HEK293 (cell line): ENCODE data around the gene CREB5.

Experiments
- REPIN1 ChIP-seq: fragments of 450-650 bp; formaldehyde crosslinking; IDR thresholded peaks from 2 replicates; pipeline ENCODE4 v1.5.1; 2017; ENCODE audit warnings: missing biosample characterization, missing genetic modification characterization, low read depth
- TCF7L2 ChIP-seq: IDR thresholded peaks from 2 replicates; pipeline ENCODE4 v1.6.1; 2011; ENCODE audit warnings: low read depth, mild to moderate bottlenecking, inconsistent platforms, low read length, moderate library complexity, borderline replicate concordance
- ZBTB21 ChIP-seq: fragments of 450-650 bp; formaldehyde crosslinking; IDR thresholded peaks from 2 replicates; pipeline ENCODE4 v1.5.1; 2017; ENCODE audit warnings: missing biosample characterization, missing genetic modification characterization
- ZBTB7A ChIP-seq: fragments of 450-650 bp; formaldehyde crosslinking; IDR thresholded peaks from 2 replicates; pipeline ENCODE4 v1.5.1; 2016; ENCODE audit warnings: low read depth, missing biosample characterization, missing genetic modification characterization
- ZFP3 ChIP-seq: fragments of 450-650 bp; formaldehyde crosslinking; IDR thresholded peaks from 2 replicates; pipeline ENCODE4 v1.5.1; 2016; ENCODE audit warnings: low read depth, missing biosample characterization, missing genetic modification characterization
- ZNF148 ChIP-seq: fragments of 450-650 bp; formaldehyde crosslinking; IDR thresholded peaks from 2 replicates; pipeline ENCODE4 v1.5.0; 2017; ENCODE audit warnings: missing biosample characterization, missing genetic modification characterization, borderline replicate concordance
- ZNF155 ChIP-seq: fragments of 450-650 bp; formaldehyde crosslinking; IDR thresholded peaks from 2 replicates; pipeline ENCODE4 v1.5.1; 2016; ENCODE audit warnings: missing biosample characterization, missing genetic modification characterization
- ZNF223 ChIP-seq: fragments of 450-650 bp; formaldehyde crosslinking; IDR thresholded peaks from 2 replicates; pipeline ENCODE4 v1.5.1; 2016; ENCODE audit warnings: missing biosample characterization, missing genetic modification characterization
- ZNF610 ChIP-seq: fragments of 450-650 bp; formaldehyde crosslinking; IDR thresholded peaks from 2 replicates; pipeline ENCODE4 v1.5.1; 2016; ENCODE audit warnings: missing biosample characterization, missing genetic modification characterization, borderline replicate concordance
- ZNF624 ChIP-seq: fragments of 450-650 bp; formaldehyde crosslinking; IDR thresholded peaks from 2 replicates; pipeline ENCODE4 v1.5.1; 2017; ENCODE audit warnings: missing biosample characterization, missing genetic modification characterization
- TF ChIP-seq, protein P1 (sequence below): fragments of 450-650 bp; formaldehyde crosslinking; IDR thresholded peaks from 2 replicates; pipeline ENCODE4 v1.5.1; 2016; ENCODE audit warnings: missing biosample characterization, missing genetic modification characterization
- TF ChIP-seq, protein P2 (sequence below): fragments of 450-650 bp; formaldehyde crosslinking; IDR thresholded peaks from 2 replicates; pipeline ENCODE4 v1.5.1; 2016; ENCODE audit warnings: missing biosample characterization, missing genetic modification characterization
- TF ChIP-seq, protein P3 (sequence below): fragments of 450-650 bp; formaldehyde crosslinking; IDR thresholded peaks from 2 replicates; pipeline ENCODE4 v1.5.1; 2016; ENCODE audit warnings: missing biosample characterization, missing genetic modification characterization

GRCh38 chr7:28524978-28525377 is 112.7 kb downstream of the CREB5 start:
- TF ChIP-seq, protein P1, sequence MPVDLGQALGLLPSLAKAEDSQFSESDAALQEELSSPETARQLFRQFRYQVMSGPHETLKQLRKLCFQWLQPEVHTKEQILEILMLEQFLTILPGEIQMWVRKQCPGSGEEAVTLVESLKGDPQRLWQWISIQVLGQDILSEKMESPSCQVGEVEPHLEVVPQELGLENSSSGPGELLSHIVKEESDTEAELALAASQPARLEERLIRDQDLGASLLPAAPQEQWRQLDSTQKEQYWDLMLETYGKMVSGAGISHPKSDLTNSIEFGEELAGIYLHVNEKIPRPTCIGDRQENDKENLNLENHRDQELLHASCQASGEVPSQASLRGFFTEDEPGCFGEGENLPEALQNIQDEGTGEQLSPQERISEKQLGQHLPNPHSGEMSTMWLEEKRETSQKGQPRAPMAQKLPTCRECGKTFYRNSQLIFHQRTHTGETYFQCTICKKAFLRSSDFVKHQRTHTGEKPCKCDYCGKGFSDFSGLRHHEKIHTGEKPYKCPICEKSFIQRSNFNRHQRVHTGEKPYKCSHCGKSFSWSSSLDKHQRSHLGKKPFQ (tag by site-specific recombination): no peak
- TF ChIP-seq, protein P2, sequence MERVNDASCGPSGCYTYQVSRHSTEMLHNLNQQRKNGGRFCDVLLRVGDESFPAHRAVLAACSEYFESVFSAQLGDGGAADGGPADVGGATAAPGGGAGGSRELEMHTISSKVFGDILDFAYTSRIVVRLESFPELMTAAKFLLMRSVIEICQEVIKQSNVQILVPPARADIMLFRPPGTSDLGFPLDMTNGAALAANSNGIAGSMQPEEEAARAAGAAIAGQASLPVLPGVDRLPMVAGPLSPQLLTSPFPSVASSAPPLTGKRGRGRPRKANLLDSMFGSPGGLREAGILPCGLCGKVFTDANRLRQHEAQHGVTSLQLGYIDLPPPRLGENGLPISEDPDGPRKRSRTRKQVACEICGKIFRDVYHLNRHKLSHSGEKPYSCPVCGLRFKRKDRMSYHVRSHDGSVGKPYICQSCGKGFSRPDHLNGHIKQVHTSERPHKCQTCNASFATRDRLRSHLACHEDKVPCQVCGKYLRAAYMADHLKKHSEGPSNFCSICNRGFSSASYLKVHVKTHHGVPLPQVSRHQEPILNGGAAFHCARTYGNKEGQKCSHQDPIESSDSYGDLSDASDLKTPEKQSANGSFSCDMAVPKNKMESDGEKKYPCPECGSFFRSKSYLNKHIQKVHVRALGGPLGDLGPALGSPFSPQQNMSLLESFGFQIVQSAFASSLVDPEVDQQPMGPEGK (tag by site-specific recombination): no peak
- TF ChIP-seq ZFP3 (tag by site-specific recombination) (no peak), ZBTB7A (tag by site-specific recombination) (no peak), ZNF148 (tag by site-specific recombination) (no peak), REPIN1 (no peak), ZNF624 (tag by site-specific recombination) (no peak), ZBTB21 (tag by site-specific recombination) (no peak), ZNF223 (no peak), ZNF155 (no peak), ZNF610 (no peak), TCF7L2 (no peak)
- TF ChIP-seq, protein P3, sequence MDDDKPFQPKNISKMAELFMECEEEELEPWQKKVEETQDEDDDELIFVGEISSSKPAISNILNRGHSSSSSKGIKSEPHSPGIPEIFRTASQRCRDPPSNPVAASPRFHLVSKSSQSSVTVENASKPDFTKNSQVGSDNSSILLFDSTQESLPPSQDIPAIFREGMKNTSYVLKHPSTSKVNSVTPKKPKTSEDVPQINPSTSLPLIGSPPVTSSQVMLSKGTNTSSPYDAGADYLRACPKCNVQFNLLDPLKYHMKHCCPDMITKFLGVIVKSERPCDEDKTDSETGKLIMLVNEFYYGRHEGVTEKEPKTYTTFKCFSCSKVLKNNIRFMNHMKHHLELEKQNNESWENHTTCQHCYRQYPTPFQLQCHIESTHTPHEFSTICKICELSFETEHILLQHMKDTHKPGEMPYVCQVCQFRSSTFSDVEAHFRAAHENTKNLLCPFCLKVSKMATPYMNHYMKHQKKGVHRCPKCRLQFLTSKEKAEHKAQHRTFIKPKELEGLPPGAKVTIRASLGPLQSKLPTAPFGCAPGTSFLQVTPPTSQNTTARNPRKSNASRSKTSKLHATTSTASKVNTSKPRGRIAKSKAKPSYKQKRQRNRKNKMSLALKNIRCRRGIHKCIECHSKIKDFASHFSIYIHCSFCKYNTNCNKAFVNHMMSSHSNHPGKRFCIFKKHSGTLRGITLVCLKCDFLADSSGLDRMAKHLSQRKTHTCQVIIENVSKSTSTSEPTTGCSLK (tag by site-specific recombination): no peak
